Body of pancreas (tissue), 4 donors: Measurements from ENCODE around the gene CCDC154. TPM values are rescaled to one million over a fixed set of nuclear protein-coding genes. Genes with fewer than 3 reads are reported as not detected.

ENCODE experiments used
- ATAC-seq: fragments of 150-250 bp; one replicate; pipeline ENCODE4 v1.9.1; 2016
- DNase-seq, 4 donors: peaks; one replicate each; pipeline ENCODE4 v3.0.0-alpha.2; 2019
- H3K27ac ChIP-seq, 4 donors: fragments of 200-600 bp; sonication (generic); 1 replicate in 3 of 4; 2 replicates in 1 of 4; pipeline versions ENCODE4 v1.5.1 to v1.6.1; 2016 to 2019; ENCODE audit warnings: mild to moderate bottlenecking in 1 of 4, mixed read lengths in 1 of 4, moderate library complexity in 1 of 4
- H3K27me3 ChIP-seq, 2 donors: fragments of 200-600 bp; sonication (generic); one replicate each; pipeline ENCODE4 v1.6.0; 2016; ENCODE audit warnings: mild to moderate bottlenecking in 1 of 2
- H3K36me3 ChIP-seq, 2 donors: fragments of 200-600 bp; sonication (generic); replicated peaks in 1 of 2; 2 replicates each; pipeline ENCODE4 v1.5.1; 2016; ENCODE audit warnings: low read depth in 2 of 2; ENCODE audit not compliant: insufficient read depth in 1 of 2
- H3K4me1 ChIP-seq: fragments of 200-600 bp; sonication (generic); one replicate; pipeline ENCODE4 v1.6.0; 2016
- H3K4me3 ChIP-seq, 2 donors: fragments of 200-600 bp; sonication (generic); 1 replicate in 1 of 2; 2 replicates in 1 of 2; pipeline ENCODE4 v1.5.1; 2016 to 2019
- H3K9me3 ChIP-seq, 3 donors: fragments of 200-600 bp; sonication (generic); 1 replicate in 2 of 3; 2 replicates in 1 of 3; pipeline ENCODE4 v1.5.1; 2016
- CTCF ChIP-seq, 7 experiments: fragments of 450-650 bp in 4 of 7; fragments of 200-600 bp in 3 of 7; sonication (generic) in 3 of 7; IDR thresholded peaks; one replicate each; pipeline ENCODE4 v1.5.1; 2016 to 2019; ENCODE audit warnings: antibody characterized with exemption in 7 of 7
- POLR2A ChIP-seq, 3 donors: fragments of 450-650 bp; IDR thresholded peaks; one replicate each; pipeline ENCODE4 v1.6.1; 2016; ENCODE audit warnings: antibody characterized with exemption in 3 of 3, mild to moderate bottlenecking in 2 of 3
- WGBS, 2 donors: methylation state at CpG; one replicate each; pipeline ENCODE4 v1.1.5; 2017; 5-methylcytosine and 5-hydroxymethylcytosine counted together
- intact Hi-C: fragments of 100-400 bp; cut with DNase I; formaldehyde crosslinking; loops from one replicate; pipeline ENCODE4 v1.15.1; 2023
- total RNA-seq, 2 donors: library from RNA; depleted of rRNA; stranded (reverse); fragments of >200 nt; gene quantifications; one replicate each; pipeline ENCODE4 v1.1.0, GENCODE V29; 2016

The CCDC154 gene
- total RNA-seq, 2 donors from 2014 or later = 2.1 to 2.3 TPM

- no peak for TF ChIP-seq CTCF (IDR thresholded peaks at IDR 0.05)
- TF ChIP-seq POLR2A (IDR thresholded peaks at IDR 0.05) = no peak
Measured at GRCh38 chr16:1436731-1437355, 7.5 kb downstream of the CCDC154 start.

GRCh38 chr16:1435921-1436697 is 8.2 kb downstream of the CCDC154 start:
- H3K4me3 ChIP-seq = no peak overlapping the region
- 85 to 90% methylated on average over 16 to 30 of the region's 32 CpGs for WGBS, 2 donors
- TF ChIP-seq POLR2A (IDR thresholded peaks at IDR 0.05) (no peak), CTCF (IDR thresholded peaks at IDR 0.05) (no peak)
- H3K36me3 ChIP-seq = no peaks in the 10 kb centered on the region
- no peak overlapping the region for H3K27ac ChIP-seq
- DNase-seq = no peak
- no peaks in the 10 kb centered on the region for H3K27me3 ChIP-seq
- H3K9me3 ChIP-seq = no peaks in the 10 kb centered on the region
- peaks cover under 1% of the 10 kb centered on the region for H3K4me1 ChIP-seq
- ATAC-seq = no peak
- intact Hi-C loops = no loop called here

More at GRCh38 chr16:1436731-1437355, 7.5 kb downstream of the CCDC154 start:
- no peak overlapping the region for H3K4me3 ChIP-seq
- intact Hi-C loops = no loop called here
- no peaks in the 10 kb centered on the region for H3K9me3 ChIP-seq
- H3K36me3 ChIP-seq = no peaks in the 10 kb centered on the region
- WGBS, 2 donors = 85% methylated on average over 32 to 40 of the region's 47 CpGs
- no peaks in the 10 kb centered on the region for H3K4me1 ChIP-seq
- ATAC-seq = no peak
- no peak overlapping the region for H3K27ac ChIP-seq
- no peak for DNase-seq
- no peaks in the 10 kb centered on the region for H3K27me3 ChIP-seq

GRCh38 chr16:1434644-1435592 is 9.4 kb downstream of the CCDC154 start:
- DNase-seq (no peak), ATAC-seq (no peak)
- Histone ChIP-seq H3K27me3 (no peaks in the 10 kb centered on the region), H3K27ac (no peak overlapping the region), H3K36me3 (no peaks in the 10 kb centered on the region), H3K4me3 (no peak overlapping the region), H3K9me3 (no peaks in the 10 kb centered on the region), H3K4me1 (peaks cover 10% of the 10 kb centered on the region)
- intact Hi-C loops = no loop called here
- whole genome bisulfite sequencing, 2 donors = 80 to 89% methylated on average over 15 to 36 of the region's 40 CpGs
- no peak for TF ChIP-seq CTCF (IDR thresholded peaks at IDR 0.05)
- no peak for TF ChIP-seq POLR2A (IDR thresholded peaks at IDR 0.05)

- ATAC-seq = no peak
- no peak for TF ChIP-seq CTCF (IDR thresholded peaks at IDR 0.05)
- TF ChIP-seq POLR2A (IDR thresholded peaks at IDR 0.05) = no peak
- intact Hi-C loops = no loop called here
- Histone ChIP-seq H3K27ac (no peak overlapping the region), H3K36me3 (no peaks in the 10 kb centered on the region), H3K9me3 (no peaks in the 10 kb centered on the region), H3K4me1 (peaks cover 10% of the 10 kb centered on the region), H3K4me3 (no peak overlapping the region), H3K27me3 (no peaks in the 10 kb centered on the region)
- no peak for DNase-seq
- 41 to 42% methylated on average over 15 to 22 of the region's 22 CpGs for WGBS, 2 donors
Measured at GRCh38 chr16:1433756-1434155, 10.6 kb downstream of the CCDC154 start.
